LNCAP (cell line): ENCODE data around the gene CSTPP1.

ENCODE experiments used
- TF ChIP-seq, protein P1 (sequence below): fragments of 450-650 bp; IDR thresholded peaks from 2 replicates; pipeline ENCODE4 v1.5.1; 2017; ENCODE audit warnings: mild to moderate bottlenecking

Gene CSTPP1

DNA sequence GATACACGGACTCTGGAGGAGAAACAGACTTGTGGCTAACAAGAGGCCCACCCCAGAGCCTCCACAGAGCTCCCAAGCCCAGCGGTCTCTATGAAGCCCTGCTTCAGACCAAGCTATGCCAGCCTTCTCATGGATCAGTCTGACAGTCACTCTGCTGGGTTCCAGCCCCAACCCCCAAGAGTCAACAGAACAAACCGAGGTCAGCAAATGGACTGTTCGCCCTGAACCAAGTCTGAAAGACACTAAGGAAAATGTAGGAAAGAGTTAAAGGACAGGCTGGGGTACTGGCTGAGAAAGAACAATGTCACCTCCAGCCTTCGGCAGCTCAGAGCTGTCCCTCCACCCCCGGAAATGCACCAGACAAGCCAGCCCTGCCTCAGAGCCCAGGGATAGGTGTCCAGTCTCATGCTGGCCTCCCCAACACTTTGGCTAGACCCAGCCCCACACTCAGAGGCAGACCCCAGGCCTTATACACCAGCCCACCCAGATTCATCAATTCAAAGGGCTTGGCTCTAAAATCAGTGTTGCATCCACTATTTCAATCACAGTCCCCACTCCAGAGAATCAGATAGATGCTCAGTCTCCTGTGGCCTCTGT, 236.3 kb downstream of the CSTPP1 start:
- TF ChIP-seq, protein P1, sequence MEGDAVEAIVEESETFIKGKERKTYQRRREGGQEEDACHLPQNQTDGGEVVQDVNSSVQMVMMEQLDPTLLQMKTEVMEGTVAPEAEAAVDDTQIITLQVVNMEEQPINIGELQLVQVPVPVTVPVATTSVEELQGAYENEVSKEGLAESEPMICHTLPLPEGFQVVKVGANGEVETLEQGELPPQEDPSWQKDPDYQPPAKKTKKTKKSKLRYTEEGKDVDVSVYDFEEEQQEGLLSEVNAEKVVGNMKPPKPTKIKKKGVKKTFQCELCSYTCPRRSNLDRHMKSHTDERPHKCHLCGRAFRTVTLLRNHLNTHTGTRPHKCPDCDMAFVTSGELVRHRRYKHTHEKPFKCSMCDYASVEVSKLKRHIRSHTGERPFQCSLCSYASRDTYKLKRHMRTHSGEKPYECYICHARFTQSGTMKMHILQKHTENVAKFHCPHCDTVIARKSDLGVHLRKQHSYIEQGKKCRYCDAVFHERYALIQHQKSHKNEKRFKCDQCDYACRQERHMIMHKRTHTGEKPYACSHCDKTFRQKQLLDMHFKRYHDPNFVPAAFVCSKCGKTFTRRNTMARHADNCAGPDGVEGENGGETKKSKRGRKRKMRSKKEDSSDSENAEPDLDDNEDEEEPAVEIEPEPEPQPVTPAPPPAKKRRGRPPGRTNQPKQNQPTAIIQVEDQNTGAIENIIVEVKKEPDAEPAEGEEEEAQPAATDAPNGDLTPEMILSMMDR = no peak

- TF ChIP-seq, protein P1 = no peak
These were observed 239.3 kb downstream of the CSTPP1 start for GRCh38 chr11:47175746-47176327.

DNA sequence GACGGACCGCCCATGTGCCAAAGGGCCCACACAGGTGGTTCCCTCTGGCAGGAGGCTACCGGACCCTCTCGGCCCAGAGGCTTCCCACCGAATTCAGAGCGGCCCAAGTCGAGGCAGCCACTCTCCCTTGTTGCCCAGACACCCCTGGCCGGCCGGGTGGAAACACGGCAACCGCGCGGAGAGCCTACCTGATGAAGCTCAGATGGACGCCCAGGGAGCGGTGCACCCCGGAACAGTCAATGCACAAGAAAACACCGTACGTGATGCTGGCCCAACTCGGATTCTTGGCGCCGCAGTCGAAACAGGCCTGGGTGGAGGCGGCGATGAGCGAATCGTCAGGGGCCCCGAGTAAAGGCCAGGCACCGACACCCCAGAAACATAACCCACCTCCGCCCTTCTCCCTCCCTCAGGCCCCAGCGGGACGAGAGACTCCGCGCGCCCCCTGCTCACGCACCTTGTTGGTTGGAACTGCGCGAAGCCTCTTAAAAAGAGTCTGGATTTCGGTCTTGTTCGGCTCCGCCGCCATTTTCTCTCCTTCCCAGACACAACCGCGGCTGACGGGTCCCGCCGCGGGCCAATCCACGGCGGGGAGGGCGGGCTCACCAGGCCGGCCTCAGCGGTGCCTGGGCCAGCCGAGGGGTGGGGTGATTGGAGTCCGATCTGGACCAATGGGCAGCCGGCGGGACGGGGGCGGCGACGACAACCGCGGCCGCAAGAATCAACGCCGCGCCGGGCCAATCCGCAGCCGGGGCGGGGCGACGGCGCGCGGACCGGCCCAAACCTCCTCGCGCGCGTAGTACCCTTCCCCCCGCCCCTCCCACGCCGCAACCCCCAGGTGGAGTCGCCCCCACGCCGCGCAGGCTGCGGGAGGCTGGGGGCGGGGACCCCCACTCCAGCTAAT, 240.0 kb downstream of the CSTPP1 start, which contains the start of gene ARFGAP2:
ARFGAP2 (minus strand) TSS at position 552 of the 901 bp plus-strand sequence; CDS start at position 526, 26 bp downstream.
- TF ChIP-seq, protein P1 = no peak

DNA sequence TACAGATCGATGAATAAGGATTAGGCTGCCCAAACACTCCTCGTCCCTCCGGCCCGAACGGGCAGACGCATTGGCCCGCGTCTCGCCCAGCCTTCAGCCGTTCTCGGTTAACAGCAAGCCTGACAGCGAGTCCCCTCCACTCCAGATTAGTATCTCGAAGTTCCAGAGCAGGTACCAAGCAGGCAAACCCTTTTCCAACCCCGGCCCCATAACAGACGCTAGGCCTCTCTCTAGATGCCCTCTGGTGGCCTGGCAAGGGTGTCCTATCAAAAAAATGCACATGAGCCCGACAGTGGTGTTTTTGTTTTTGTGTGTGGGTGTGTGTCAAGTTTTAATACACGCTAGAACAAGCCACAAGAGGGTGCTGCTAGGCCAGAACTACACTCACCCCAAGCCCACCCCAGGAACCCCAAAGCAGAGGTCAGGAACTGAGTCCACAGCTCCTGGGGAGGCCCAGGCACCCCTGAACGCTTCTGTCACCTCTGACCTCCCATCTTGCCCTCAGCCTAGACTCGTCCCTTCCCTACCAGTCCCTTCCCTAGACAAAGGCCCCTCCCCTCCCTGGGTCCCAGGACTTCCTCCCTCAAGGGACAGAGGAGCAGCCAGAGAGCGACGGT, 240.8 kb downstream of the CSTPP1 start:
- TF ChIP-seq, protein P1 = peak; percentile 76

DNA sequence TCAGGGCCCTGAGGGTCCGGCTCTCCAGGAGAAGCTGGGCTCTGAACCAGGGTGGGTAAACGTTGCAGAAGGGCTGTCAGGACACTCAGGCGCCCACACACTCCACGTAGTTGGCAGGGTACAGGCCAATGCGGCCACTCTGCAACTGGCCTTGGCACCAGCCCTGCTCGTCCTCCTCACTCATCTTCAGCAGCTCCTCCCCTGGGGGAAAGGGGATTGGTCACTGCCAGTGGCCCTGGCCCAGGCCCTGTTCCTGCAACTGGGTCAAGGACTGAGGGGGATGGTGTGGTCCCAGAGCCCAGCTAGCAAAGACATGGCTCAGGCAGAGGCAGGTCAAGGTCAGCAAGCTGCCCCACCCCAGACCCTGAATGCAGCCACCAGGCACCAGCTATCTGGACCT, 241.3 kb downstream of the CSTPP1 start:
- TF ChIP-seq, protein P1 = no peak

GRCh38 chr11:47178316-47178715, 241.8 kb downstream of the CSTPP1 start:
- TF ChIP-seq, protein P1 = no peak
